ENCODE data around the gene DISP3.

The DISP3 gene, protein sequence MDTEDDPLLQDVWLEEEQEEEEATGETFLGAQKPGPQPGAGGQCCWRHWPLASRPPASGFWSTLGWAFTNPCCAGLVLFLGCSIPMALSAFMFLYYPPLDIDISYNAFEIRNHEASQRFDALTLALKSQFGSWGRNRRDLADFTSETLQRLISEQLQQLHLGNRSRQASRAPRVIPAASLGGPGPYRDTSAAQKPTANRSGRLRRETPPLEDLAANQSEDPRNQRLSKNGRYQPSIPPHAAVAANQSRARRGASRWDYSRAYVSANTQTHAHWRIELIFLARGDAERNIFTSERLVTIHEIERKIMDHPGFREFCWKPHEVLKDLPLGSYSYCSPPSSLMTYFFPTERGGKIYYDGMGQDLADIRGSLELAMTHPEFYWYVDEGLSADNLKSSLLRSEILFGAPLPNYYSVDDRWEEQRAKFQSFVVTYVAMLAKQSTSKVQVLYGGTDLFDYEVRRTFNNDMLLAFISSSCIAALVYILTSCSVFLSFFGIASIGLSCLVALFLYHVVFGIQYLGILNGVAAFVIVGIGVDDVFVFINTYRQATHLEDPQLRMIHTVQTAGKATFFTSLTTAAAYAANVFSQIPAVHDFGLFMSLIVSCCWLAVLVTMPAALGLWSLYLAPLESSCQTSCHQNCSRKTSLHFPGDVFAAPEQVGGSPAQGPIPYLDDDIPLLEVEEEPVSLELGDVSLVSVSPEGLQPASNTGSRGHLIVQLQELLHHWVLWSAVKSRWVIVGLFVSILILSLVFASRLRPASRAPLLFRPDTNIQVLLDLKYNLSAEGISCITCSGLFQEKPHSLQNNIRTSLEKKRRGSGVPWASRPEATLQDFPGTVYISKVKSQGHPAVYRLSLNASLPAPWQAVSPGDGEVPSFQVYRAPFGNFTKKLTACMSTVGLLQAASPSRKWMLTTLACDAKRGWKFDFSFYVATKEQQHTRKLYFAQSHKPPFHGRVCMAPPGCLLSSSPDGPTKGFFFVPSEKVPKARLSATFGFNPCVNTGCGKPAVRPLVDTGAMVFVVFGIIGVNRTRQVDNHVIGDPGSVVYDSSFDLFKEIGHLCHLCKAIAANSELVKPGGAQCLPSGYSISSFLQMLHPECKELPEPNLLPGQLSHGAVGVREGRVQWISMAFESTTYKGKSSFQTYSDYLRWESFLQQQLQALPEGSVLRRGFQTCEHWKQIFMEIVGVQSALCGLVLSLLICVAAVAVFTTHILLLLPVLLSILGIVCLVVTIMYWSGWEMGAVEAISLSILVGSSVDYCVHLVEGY (N-terminal part only)

GRCh38 chr1:11478571-11479374, at the start of gene DISP3:
Gene DISP3, plus strand, starts transcription at chr1:11479155. Its CDS starts 21,838 bp downstream, at chr1:11500993.
- no peaks in the 10 kb centered on the region; the same call in 1 of the 2 replicates for H3K4me1 ChIP-seq (ENCODE audit: insufficient read depth, low read length)
- H3K9me3 ChIP-seq (ENCODE audit: control insufficient read depth, insufficient read depth, low read length), result no peaks in the 10 kb centered on the region
- H3K9ac ChIP-seq (ENCODE audit: low read depth, low read length), result peak within 1 kb of the TSS; percentile 84
- H3K36me3 ChIP-seq (ENCODE audit: insufficient read depth, low read length), result no peaks in the 10 kb centered on the region

GRCh38 chr1:11429226-11429625, 49.7 kb upstream of the DISP3 start:
- Histone ChIP-seq H3K9ac (ENCODE audit: low read depth, low read length) (no peak overlapping the region), H3K4me1 (ENCODE audit: insufficient read depth, low read length) (no peaks in the 10 kb centered on the region), H3K36me3 (ENCODE audit: insufficient read depth, low read length) (no peaks in the 10 kb centered on the region), H3K9me3 (ENCODE audit: control insufficient read depth, insufficient read depth, low read length) (no peaks in the 10 kb centered on the region)

DNA sequence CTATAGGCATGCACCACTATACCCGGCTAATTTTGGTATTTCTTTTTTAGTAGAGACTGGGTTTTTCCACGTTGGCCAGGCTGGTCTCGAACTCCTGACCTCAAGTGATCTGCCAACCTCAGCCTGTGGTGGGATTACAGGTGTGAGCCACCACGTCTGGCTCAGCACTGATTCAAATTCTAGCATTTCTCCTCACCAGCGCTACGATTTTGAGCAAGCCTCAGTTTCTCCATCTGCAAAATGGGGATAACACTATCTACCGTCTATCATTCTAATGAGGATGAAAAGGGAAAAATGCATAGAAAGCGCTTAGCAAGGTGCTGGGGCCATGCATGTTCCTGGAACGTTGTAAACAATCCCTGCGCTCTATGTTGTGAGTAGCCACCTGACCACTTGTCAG, 49.0 kb upstream of the DISP3 start:
- Histone ChIP-seq H3K36me3 (ENCODE audit: insufficient read depth, low read length) (no peaks in the 10 kb centered on the region), H3K9me3 (ENCODE audit: control insufficient read depth, insufficient read depth, low read length) (no peaks in the 10 kb centered on the region), H3K4me1 (ENCODE audit: insufficient read depth, low read length) (no peaks in the 10 kb centered on the region), H3K9ac (ENCODE audit: low read depth, low read length) (no peak overlapping the region)

DNA sequence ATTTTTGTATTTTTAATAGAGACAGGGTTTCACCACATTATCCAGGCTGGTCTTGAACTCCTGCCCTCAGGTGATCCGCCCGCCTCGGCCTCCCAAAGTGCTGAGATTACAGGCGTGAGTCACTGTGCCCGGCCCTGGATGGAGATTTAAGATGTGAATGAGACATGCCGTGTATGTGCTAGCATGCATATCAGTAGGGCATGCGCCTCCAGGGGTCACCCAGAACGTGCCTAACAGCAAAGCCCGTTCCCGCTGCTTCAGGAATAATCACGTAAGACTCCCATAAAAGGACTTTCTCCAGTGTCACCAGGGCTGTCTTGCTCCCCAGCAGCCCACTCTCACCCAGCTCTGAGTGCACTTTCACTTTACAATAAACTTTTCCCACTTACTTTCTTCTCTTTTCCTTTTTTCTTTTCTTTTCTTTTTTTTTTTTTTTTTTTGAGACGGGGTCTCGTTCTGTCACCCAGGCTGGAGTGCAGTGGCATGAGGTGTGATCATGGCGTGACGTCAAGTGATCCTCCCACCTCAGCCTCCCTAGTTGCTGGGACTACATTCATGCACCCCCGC, 46.9 kb upstream of the DISP3 start:
- no peak overlapping the region for H3K9ac ChIP-seq (ENCODE audit: low read depth, low read length)
- no peaks in the 10 kb centered on the region for H3K4me1 ChIP-seq (ENCODE audit: insufficient read depth, low read length)
- H3K36me3 ChIP-seq (ENCODE audit: insufficient read depth, low read length), result no peaks in the 10 kb centered on the region
- H3K9me3 ChIP-seq (ENCODE audit: control insufficient read depth, insufficient read depth, low read length), result no peaks in the 10 kb centered on the region

- H3K36me3 ChIP-seq (ENCODE audit: insufficient read depth, low read length), result no peaks in the 10 kb centered on the region
- no peaks in the 10 kb centered on the region for H3K9me3 ChIP-seq (ENCODE audit: control insufficient read depth, insufficient read depth, low read length)
- no peaks in the 10 kb centered on the region for H3K4me1 ChIP-seq (ENCODE audit: insufficient read depth, low read length)
- no peak overlapping the region for H3K9ac ChIP-seq (ENCODE audit: low read depth, low read length)
Observed at GRCh38 chr1:11432526-11432925, 46.4 kb upstream of the DISP3 start.

GRCh38 chr1:11434501-11434900, 44.5 kb upstream of the DISP3 start:
- Histone ChIP-seq H3K9me3 (ENCODE audit: control insufficient read depth, insufficient read depth, low read length) (no peaks in the 10 kb centered on the region), H3K9ac (ENCODE audit: low read depth, low read length) (no peak overlapping the region), H3K36me3 (ENCODE audit: insufficient read depth, low read length) (no peaks in the 10 kb centered on the region), H3K4me1 (ENCODE audit: insufficient read depth, low read length) (no peaks in the 10 kb centered on the region)

GRCh38 chr1:11434926-11435325, 44.0 kb upstream of the DISP3 start:
- no peaks in the 10 kb centered on the region for H3K9me3 ChIP-seq (ENCODE audit: control insufficient read depth, insufficient read depth, low read length)
- H3K4me1 ChIP-seq (ENCODE audit: insufficient read depth, low read length), result no peaks in the 10 kb centered on the region
- H3K36me3 ChIP-seq (ENCODE audit: insufficient read depth, low read length), result no peaks in the 10 kb centered on the region
- no peak overlapping the region for H3K9ac ChIP-seq (ENCODE audit: low read depth, low read length)

DNA sequence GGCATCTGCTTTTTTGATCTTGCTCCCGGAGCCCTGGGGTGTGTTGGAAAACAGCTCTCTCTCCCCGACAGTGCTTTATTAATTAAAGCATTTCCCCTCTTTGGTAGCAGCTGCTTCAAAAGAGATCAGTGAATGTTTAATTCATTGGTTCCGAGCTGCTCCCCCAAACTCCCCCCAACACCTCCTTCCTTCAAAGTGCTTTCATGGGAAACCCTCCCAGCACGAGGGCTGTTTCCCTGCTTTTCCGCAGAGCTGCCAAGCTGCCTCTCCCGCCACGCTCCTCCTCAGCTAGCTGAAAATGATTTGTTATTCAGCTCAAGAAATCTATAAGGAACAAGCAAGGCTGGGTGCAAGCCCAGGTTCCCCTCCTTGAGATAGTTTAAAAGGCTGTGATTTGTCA, 40.0 kb upstream of the DISP3 start:
- Histone ChIP-seq H3K9ac (ENCODE audit: low read depth, low read length) (no peak overlapping the region), H3K9me3 (ENCODE audit: control insufficient read depth, insufficient read depth, low read length) (no peaks in the 10 kb centered on the region)

GRCh38 chr1:11441211-11441952, 37.6 kb upstream of the DISP3 start:
- Histone ChIP-seq H3K9me3 (ENCODE audit: control insufficient read depth, insufficient read depth, low read length) (no peaks in the 10 kb centered on the region), H3K4me1 (ENCODE audit: insufficient read depth, low read length) (no peaks in the 10 kb centered on the region), H3K9ac (ENCODE audit: low read depth, low read length) (no peak overlapping the region), H3K36me3 (ENCODE audit: insufficient read depth, low read length) (no peaks in the 10 kb centered on the region)

More for the DNA sequence above, 40.0 kb upstream of the DISP3 start:
- Histone ChIP-seq H3K4me1 (ENCODE audit: insufficient read depth, low read length) (no peaks in the 10 kb centered on the region), H3K36me3 (ENCODE audit: insufficient read depth, low read length) (no peaks in the 10 kb centered on the region)

DNA sequence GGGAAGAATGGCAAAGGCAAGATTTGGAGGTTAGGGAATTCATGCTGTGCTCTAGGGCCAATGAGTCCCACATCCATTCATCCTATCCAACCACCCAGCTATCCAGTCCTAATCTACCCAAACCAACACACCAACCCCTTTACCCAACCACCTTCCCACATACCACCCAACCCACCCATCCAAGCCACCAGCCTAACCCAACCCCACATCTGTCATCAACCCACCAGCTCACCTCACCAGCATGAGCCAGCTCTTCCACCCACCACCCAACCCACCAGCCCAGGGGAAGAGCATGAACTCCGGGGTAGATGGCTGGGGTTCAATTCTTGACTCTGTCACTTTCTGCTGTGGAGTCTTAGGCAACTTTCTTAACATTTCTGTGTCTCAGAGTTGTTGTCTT, 35.9 kb upstream of the DISP3 start:
- no peak overlapping the region for H3K9ac ChIP-seq (ENCODE audit: low read depth, low read length)
- no peaks in the 10 kb centered on the region for H3K4me1 ChIP-seq (ENCODE audit: insufficient read depth, low read length)

GRCh38 chr1:11443961-11444658, 34.8 kb upstream of the DISP3 start:
- Histone ChIP-seq H3K36me3 (ENCODE audit: insufficient read depth, low read length) (no peaks in the 10 kb centered on the region), H3K9me3 (ENCODE audit: control insufficient read depth, insufficient read depth, low read length) (no peaks in the 10 kb centered on the region), H3K9ac (ENCODE audit: low read depth, low read length) (no peak overlapping the region), H3K4me1 (ENCODE audit: insufficient read depth, low read length) (no peaks in the 10 kb centered on the region)

More for the DNA sequence above, 35.9 kb upstream of the DISP3 start:
- H3K9me3 ChIP-seq (ENCODE audit: control insufficient read depth, insufficient read depth, low read length), result no peaks in the 10 kb centered on the region
- no peaks in the 10 kb centered on the region for H3K36me3 ChIP-seq (ENCODE audit: insufficient read depth, low read length)

DNA sequence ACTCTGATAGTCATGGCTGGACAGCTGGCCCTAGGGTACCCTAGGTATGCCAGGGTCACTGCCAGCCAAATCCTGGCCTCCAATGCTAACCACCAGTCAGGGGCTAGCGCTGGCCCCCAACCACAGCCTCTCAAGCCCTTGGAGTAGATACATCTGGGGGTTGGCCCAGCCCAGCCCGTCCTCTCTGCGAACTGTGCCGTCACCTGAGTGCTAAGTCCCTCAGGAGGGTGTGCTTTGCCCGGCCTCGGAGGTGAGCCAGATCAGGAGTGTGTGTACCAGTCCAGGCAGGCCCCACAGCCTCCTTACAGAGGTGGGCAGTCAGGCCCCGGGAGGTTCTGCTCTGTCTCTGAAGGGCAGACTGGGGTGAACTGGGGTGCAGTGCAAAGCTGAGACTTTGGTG, 34.0 kb upstream of the DISP3 start:
- Histone ChIP-seq H3K4me1 (ENCODE audit: insufficient read depth, low read length) (no peaks in the 10 kb centered on the region), H3K9ac (ENCODE audit: low read depth, low read length) (no peak overlapping the region), H3K9me3 (ENCODE audit: control insufficient read depth, insufficient read depth, low read length) (no peaks in the 10 kb centered on the region), H3K36me3 (ENCODE audit: insufficient read depth, low read length) (no peaks in the 10 kb centered on the region)

Measured in ES-I3 (cell line).